HG03060 (cell line): ENCODE measurements around the gene C1orf159.
"Not testable (repeated sequence)": the region's sequence is repeated elsewhere in the genome, so short reads cannot be mapped to it uniquely, and the experiment has no call there.

Experiments
- ATAC-seq: cut with Tn5 transposase; IDR thresholded peaks from one replicate; pipeline ENCODE4 v1.9.1; 2021; ENCODE audit warnings: low read depth, moderate number of reproducible peaks; ENCODE audit not compliant: unreplicated experiment

The C1orf159 gene

GRCh38 chr1:1058921-1059493, 56.9 kb downstream of the C1orf159 start:
- ATAC-seq, result no peak

- no peak for ATAC-seq
Measured at GRCh38 chr1:1058088-1058905, 57.6 kb downstream of the C1orf159 start.

GRCh38 chr1:1057769-1058087, 58.2 kb downstream of the C1orf159 start:
- ATAC-seq, result not testable (repeated sequence)

GRCh38 chr1:1055841-1056736, 59.8 kb downstream of the C1orf159 start:
- no peak for ATAC-seq

- ATAC-seq, result no peak
Measured at GRCh38 chr1:1054971-1055370, 60.9 kb downstream of the C1orf159 start.

GRCh38 chr1:1054099-1054700, 61.7 kb downstream of the C1orf159 start:
- no peak for ATAC-seq

- no peak for ATAC-seq
Measured at GRCh38 chr1:1053682-1054081, 62.2 kb downstream of the C1orf159 start.

GRCh38 chr1:1053022-1053421, 62.9 kb downstream of the C1orf159 start:
- ATAC-seq, result no peak

- no peak for ATAC-seq
Measured at GRCh38 chr1:1052003-1052840, 63.7 kb downstream of the C1orf159 start.

GRCh38 chr1:1051127-1051810, 64.6 kb downstream of the C1orf159 start:
- ATAC-seq, result no peak

GRCh38 chr1:1050577-1051052, 65.3 kb downstream of the C1orf159 start:
- no peak for ATAC-seq

- ATAC-seq, result no peak
Measured at GRCh38 chr1:1049318-1050165, 66.3 kb downstream of the C1orf159 start.

GRCh38 chr1:1048765-1049164, 67.1 kb downstream of the C1orf159 start:
- no peak for ATAC-seq

GRCh38 chr1:1047963-1048362, 67.9 kb downstream of the C1orf159 start:
- ATAC-seq, result no peak

GRCh38 chr1:1047407-1047806, 68.5 kb downstream of the C1orf159 start:
- ATAC-seq, result no peak

GRCh38 chr1:1046767-1047166, 69.1 kb downstream of the C1orf159 start:
- no peak for ATAC-seq

GRCh38 chr1:1046243-1046642, 69.6 kb downstream of the C1orf159 start:
- ATAC-seq, result no peak

GRCh38 chr1:1045129-1045528, 70.8 kb downstream of the C1orf159 start:
- ATAC-seq, result no peak
